ENCODE data around the gene IL22RA2. TPM values are rescaled to one million over a fixed set of nuclear protein-coding genes. Genes with fewer than 3 reads are reported as not detected.

The IL22RA2 gene
- total and polyA plus RNA-seq, 2 of the 13 experiments (the other 11 are each of a cell fraction or from before 2014, with no cell fraction given) = not detected

DNA sequence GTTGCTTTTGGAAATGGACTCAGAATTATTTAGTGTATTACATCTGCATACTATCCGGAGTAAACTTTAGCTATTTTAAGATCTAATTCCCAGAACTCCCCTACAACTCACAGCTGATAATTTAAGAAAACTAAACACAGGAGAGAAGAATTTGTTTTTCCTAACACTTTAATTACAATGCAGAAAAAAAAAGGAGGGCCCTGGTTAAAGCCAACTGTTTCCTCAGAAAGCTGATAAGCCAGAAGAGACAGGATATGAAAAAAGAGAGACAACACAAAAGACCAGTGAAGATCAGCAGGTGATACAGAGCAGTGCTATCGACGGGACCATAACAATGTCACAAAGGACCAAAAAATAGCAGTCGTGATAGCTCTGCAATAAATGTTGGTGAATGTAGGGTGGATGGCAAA is 39.9 kb upstream of the IL22RA2 start:
- CTCF ChIA-PET (ENCODE audit: low intra/inter-chr PET ratio, low total read pairs) = no interaction called here
- WGBS (ENCODE audit: low lambda C conversion rate) = 89% methylated on average over 4 of the region's 4 CpGs
- Histone ChIP-seq H3K27me3 (ENCODE audit: control insufficient read depth in 1 of 2, insufficient read depth in 2 of 2, low read length in 2 of 2) (peaks cover 0 to under 1% of the 10 kb centered on the region in 2 experiments; a peak in 1 of 5 replicates), H3K79me2 (ENCODE audit: insufficient read depth, low read length) (peaks cover 99% of the 10 kb centered on the region), H3K4me2 (ENCODE audit: low read depth, low read length) (0 out of 2 replicates have a peak overlapping the region, but pooled peaks have one; percentile 9), H3K9me3 (ENCODE audit: low read length) (peaks cover 18% of the 10 kb centered on the region), H3K4me1 (ENCODE audit: insufficient read depth, low read length) (peaks cover 72% of the 10 kb centered on the region), H3K36me3 (replicated peaks in 1 of 2; ENCODE audit: control insufficient read depth in 1 of 2, insufficient read depth in 2 of 2, low read length in 2 of 2) (peaks cover 0 to 18% of the 10 kb centered on the region in 2 experiments; a peak in 2 of 5 replicates), H4K20me1 (ENCODE audit: insufficient read depth, low read length) (peaks cover 42% of the 10 kb centered on the region), H3K9ac (ENCODE audit: insufficient read depth, low read depth, low read length) (no peak overlapping the region), H2AFZ (ENCODE audit: low read length) (no peak overlapping the region), H3K4me3 (replicated peaks in 1 of 3; ENCODE audit: insufficient read depth in 1 of 3, low read depth in 2 of 3, low read length in 3 of 3) (no peak overlapping the region), H3K27ac (ENCODE audit: extremely low read length, insufficient read depth, low read length) (no peak overlapping the region)
- DNase-seq (ENCODE audit: low spot score) (no peak), ATAC-seq (no peak), FAIRE-seq (no peak)
- no peak for TF ChIP-seq SOX5 (CRISPR knock-in tag; IDR thresholded peaks at IDR 0.05; ENCODE audit: borderline replicate concordance)
- TF ChIP-seq, protein P1, sequence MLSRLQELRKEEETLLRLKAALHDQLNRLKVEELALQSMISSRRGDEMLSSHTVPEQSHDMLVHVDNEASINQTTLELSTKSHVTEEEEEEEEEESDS (CRISPR knock-in tag; IDR thresholded peaks at IDR 0.05; ENCODE audit: borderline replicate concordance) = no peak
- TF ChIP-seq NONO (IDR thresholded peaks at IDR 0.05) = no peak
- no peak for TF ChIP-seq NONO (CRISPR knock-in tag; conservative IDR thresholded peaks at IDR 0.05)
- no peak for TF ChIP-seq ESRRA (CRISPR knock-in tag; IDR thresholded peaks at IDR 0.05; ENCODE audit: low read depth)
- TF ChIP-seq, protein P2, sequence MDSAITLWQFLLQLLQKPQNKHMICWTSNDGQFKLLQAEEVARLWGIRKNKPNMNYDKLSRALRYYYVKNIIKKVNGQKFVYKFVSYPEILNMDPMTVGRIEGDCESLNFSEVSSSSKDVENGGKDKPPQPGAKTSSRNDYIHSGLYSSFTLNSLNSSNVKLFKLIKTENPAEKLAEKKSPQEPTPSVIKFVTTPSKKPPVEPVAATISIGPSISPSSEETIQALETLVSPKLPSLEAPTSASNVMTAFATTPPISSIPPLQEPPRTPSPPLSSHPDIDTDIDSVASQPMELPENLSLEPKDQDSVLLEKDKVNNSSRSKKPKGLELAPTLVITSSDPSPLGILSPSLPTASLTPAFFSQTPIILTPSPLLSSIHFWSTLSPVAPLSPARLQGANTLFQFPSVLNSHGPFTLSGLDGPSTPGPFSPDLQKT (CRISPR knock-in tag; IDR thresholded peaks at IDR 0.05; ENCODE audit: borderline replicate concordance) = no peak
- TF ChIP-seq SALL2 (CRISPR knock-in tag; IDR thresholded peaks at IDR 0.05) = no peak
- TF ChIP-seq ZNF550 (CRISPR knock-in tag; IDR thresholded peaks at IDR 0.05; ENCODE audit: borderline replicate concordance) = no peak
- TF ChIP-seq ZNF143 (CRISPR knock-in tag; IDR thresholded peaks at IDR 0.05) = no peak
- TF ChIP-seq, protein P3, sequence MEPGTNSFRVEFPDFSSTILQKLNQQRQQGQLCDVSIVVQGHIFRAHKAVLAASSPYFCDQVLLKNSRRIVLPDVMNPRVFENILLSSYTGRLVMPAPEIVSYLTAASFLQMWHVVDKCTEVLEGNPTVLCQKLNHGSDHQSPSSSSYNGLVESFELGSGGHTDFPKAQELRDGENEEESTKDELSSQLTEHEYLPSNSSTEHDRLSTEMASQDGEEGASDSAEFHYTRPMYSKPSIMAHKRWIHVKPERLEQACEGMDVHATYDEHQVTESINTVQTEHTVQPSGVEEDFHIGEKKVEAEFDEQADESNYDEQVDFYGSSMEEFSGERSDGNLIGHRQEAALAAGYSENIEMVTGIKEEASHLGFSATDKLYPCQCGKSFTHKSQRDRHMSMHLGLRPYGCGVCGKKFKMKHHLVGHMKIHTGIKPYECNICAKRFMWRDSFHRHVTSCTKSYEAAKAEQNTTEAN (CRISPR knock-in tag; conservative IDR thresholded peaks at IDR 0.05) = no peak
- TF ChIP-seq, protein P4, sequence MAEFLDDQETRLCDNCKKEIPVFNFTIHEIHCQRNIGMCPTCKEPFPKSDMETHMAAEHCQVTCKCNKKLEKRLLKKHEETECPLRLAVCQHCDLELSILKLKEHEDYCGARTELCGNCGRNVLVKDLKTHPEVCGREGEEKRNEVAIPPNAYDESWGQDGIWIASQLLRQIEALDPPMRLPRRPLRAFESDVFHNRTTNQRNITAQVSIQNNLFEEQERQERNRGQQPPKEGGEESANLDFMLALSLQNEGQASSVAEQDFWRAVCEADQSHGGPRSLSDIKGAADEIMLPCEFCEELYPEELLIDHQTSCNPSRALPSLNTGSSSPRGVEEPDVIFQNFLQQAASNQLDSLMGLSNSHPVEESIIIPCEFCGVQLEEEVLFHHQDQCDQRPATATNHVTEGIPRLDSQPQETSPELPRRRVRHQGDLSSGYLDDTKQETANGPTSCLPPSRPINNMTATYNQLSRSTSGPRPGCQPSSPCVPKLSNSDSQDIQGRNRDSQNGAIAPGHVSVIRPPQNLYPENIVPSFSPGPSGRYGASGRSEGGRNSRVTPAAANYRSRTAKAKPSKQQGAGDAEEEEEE (CRISPR knock-in tag; IDR thresholded peaks at IDR 0.05; ENCODE audit: borderline replicate concordance) = no peak
- TF ChIP-seq PAF1 (CRISPR knock-in tag; IDR thresholded peaks at IDR 0.05) = no peak
- in situ Hi-C loops (cut with HindIII; ENCODE audit: extremely low pct_ligation_motif_present, low pct_unique_long_range_greater_than_20kb) = no loop called here
- POLR2A ChIA-PET = no interaction called here
- intact Hi-C loops (cut with micrococcal nuclease; ENCODE audit: unreplicated experiment) = no loop called here
- no TSS peak for BruUV-seq (replicated peaks)

All from HepG2 (cell line).